ENCODE data around the gene SAP30. TPM values are rescaled to one million over a fixed set of nuclear protein-coding genes. Genes with fewer than 3 reads are reported as not detected.

Gene SAP30
- total RNA-seq, 1 donor from 2014 or later = 44.3 TPM

DNA sequence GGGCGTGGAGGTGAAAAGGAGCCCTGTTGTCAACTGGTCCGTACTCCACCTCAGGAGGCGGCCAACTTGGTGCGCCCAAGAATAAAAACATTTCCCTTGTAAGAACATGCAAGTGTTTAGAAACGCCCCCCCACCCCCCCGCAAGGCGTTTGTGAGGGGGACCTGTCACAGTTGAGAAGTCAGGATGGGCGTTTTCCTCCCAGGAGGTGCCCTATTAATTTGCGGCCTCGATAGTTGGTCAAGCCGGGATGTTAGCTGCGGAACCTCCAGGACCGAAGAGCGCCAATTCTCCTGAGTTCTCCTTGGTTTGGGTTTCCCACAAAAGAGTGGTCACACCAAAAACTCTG is 651 bp upstream of the SAP30 start:
- DNase-seq (ENCODE audit: low read depth, low spot score) = no peak

DNA sequence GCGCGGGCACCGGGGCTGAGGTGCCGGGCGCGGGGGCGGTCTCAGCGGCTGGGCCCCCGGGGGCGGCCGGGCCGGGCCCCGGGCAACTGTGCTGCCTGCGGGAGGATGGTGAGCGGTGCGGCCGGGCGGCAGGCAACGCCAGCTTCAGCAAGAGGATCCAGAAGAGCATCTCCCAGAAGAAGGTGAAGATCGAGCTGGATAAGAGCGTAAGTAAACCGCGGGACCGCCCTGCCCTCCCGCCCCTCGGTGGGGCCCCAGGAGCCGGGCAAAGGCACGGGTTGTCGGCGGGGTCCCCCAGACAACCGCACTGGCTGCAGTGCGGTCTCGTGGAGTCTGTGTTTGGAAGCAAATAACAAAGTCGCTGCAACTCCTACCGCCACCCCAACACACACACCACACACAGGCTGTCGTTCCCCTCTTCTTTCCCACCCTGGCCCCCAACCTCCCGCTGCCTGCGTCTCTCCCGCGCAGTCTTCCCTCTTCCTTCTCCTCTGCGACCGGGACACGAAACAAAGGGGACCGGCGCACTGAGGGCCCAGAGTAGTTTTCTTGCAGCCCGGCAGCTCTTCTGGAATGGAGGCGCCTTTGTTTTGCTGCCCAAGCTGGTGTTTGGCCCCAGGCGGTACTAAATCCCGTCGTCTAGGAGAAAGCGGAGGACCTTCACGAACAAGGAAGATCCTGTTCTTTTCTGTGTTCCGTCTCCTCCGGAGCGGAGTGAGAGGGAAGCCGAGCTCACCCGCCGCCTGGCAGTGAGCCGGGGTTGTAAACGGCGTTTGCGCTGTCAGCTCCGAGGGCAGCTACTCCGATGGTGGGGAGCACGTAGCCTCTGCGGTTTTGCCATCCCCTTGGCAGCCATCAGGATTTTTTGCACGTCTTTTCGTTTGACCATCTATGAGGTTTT is 788 bp downstream of the SAP30 start:
- Mint-ChIP-seq H3K9me3 (no peaks in the 10 kb centered on the region), H3K36me3 (ENCODE audit: low read depth) (peaks cover 4% of the 10 kb centered on the region), H3K4me3 (peak overlapping the region; percentile 100), H3K27ac (ENCODE audit: unreplicated experiment) (peak overlapping the region; percentile 100), H3K27me3 (ENCODE audit: low read depth) (no peaks in the 10 kb centered on the region), H3K4me1 (peaks cover 38% of the 10 kb centered on the region)
- DNase-seq (ENCODE audit: low read depth, low spot score) = peak; percentile 61
- no peak for TF ChIP-seq CTCF (conservative IDR thresholded peaks at IDR 0.05)

More for the DNA sequence above, 651 bp upstream of the SAP30 start:
- Mint-ChIP-seq H3K36me3 (ENCODE audit: low read depth) (no peaks in the 10 kb centered on the region), H3K9me3 (no peaks in the 10 kb centered on the region), H3K4me1 (peaks cover 38% of the 10 kb centered on the region), H3K27me3 (ENCODE audit: low read depth) (no peaks in the 10 kb centered on the region), H3K27ac (ENCODE audit: unreplicated experiment) (peak overlapping the region; percentile 97), H3K4me3 (peak overlapping the region; percentile 100)
- TF ChIP-seq CTCF (conservative IDR thresholded peaks at IDR 0.05) = no peak

GRCh38 chr4:173374588-173374987 is 3.8 kb downstream of the SAP30 start:
- no peak for TF ChIP-seq CTCF (conservative IDR thresholded peaks at IDR 0.05)
- peaks cover 6% of the 10 kb centered on the region for H3K36me3 Mint-ChIP-seq (ENCODE audit: low read depth)
- H3K4me3 Mint-ChIP-seq = no peak overlapping the region
- H3K9me3 Mint-ChIP-seq = no peaks in the 10 kb centered on the region
- no peak overlapping the region for H3K27ac Mint-ChIP-seq (ENCODE audit: unreplicated experiment)
- no peak for DNase-seq (ENCODE audit: low read depth, low spot score)
- peaks cover 26% of the 10 kb centered on the region for H3K4me1 Mint-ChIP-seq
- H3K27me3 Mint-ChIP-seq (ENCODE audit: low read depth) = no peaks in the 10 kb centered on the region

DNA sequence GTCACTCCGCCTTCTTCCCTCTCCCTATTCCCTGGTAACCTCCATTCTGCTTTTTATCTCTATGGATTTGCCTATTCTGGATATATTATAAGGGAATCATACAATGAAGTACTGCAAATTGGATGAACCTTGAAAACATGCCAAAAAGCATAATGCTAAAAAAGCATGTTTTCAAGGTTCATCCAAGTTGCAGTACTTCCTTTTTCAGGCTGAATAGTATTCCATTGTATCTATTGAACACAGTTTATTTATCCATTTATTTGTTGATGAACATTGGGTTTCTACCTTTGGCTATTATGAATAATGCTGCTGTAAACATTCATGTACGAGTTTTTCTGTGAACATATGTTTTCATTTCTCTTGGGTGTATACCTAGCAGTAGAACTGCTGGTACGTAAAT is 9.2 kb downstream of the SAP30 start:
- no peak for TF ChIP-seq CTCF (conservative IDR thresholded peaks at IDR 0.05)
- peaks cover 12% of the 10 kb centered on the region for H3K36me3 Mint-ChIP-seq (ENCODE audit: low read depth)
- no peaks in the 10 kb centered on the region for H3K27me3 Mint-ChIP-seq (ENCODE audit: low read depth)
- no peak overlapping the region for H3K4me3 Mint-ChIP-seq
- DNase-seq (ENCODE audit: low read depth, low spot score) = no peak
- H3K27ac Mint-ChIP-seq (ENCODE audit: unreplicated experiment) = no peak overlapping the region
- peaks cover 17% of the 10 kb centered on the region for H3K4me1 Mint-ChIP-seq
- no peaks in the 10 kb centered on the region for H3K9me3 Mint-ChIP-seq

DNA sequence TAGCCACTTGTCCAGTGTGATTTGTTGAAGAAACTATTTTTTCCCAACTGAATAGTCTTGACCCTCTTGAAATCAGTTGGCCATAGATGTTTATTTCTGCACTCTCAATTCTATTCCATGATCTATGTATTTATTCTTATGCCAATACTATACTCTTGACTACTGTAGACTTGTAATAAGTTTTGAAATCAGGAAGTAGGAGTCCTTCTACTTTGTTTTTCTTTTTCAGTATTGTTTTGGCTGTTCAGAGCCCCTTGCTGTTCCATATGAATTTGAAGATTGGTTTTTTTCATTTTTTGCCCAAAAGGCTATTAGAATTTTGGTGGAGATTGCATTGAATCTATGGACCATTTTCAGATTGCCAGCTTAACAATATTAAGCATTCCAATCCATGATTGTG is 10.2 kb downstream of the SAP30 start:
- Mint-ChIP-seq H3K4me3 (peak overlapping the region; percentile 32), H3K36me3 (ENCODE audit: low read depth) (peaks cover 9% of the 10 kb centered on the region), H3K27ac (ENCODE audit: unreplicated experiment) (no peak overlapping the region), H3K4me1 (peaks cover 17% of the 10 kb centered on the region), H3K27me3 (ENCODE audit: low read depth) (no peaks in the 10 kb centered on the region), H3K9me3 (no peaks in the 10 kb centered on the region)
- DNase-seq (ENCODE audit: low read depth, low spot score) = no peak
- no peak for TF ChIP-seq CTCF (conservative IDR thresholded peaks at IDR 0.05)
